Endothelial cell of hepatic sinusoid (primary cell): ENCODE data around the gene ALDH9A1.
"Not testable (repeated sequence)": the region's sequence is repeated elsewhere in the genome, so short reads cannot be mapped to it uniquely, and the experiment has no call there.

ENCODE experiments used
- in situ Hi-C: cut with HindIII; loops from 2 replicates; pipeline ENCODE4 v1.10.0; 2017; ENCODE audit warnings: low sequenced_read_pairs

ALDH9A1 gene

GRCh38 chr1:165648919-165649572 lies 49.3 kb downstream of the ALDH9A1 start:
- in situ Hi-C loops, result no loop called here

DNA sequence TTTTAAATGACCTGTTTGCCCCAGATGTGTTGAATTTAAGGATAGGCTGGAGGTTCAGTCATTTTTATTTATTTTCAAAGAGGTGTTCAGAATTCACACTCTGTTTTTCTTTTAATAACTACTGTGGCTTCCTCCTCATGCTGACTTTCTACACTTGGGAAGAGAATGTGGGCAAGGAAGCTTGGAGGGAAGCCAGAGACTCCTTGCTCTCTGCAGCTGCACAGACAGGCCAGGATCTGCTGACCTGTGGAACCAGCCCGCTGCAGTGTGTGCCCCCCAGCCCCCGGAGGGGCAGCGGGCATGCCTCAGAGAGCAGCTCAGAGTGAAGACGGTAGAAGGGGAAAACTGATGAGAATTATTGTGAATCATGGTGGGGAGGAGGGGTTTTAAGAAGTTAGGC lies 50.4 kb downstream of the ALDH9A1 start:
- in situ Hi-C loops, result no loop called here

DNA sequence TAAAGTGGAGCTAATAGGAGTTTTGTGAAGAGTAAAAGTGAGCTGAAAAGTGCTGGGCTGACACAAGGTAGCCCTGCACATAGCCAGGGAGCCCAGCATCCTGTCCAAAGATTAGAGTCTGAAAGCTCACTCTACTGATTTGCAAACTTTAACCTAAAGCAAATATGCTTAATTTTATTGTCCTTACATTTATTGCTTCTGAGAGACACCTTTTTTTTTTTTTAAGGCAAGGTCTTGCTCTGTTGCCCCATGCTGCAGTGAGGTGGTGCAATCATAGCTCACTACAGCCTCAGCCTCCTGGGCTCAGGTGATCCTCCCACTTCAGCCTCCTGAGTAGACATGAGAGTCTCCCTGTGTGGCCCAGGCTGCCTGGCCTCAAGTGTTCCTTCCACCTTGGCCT lies 50.8 kb downstream of the ALDH9A1 start:
- in situ Hi-C loops, result no loop called here

- in situ Hi-C loops, result no loop called here
These were observed 52.6 kb downstream of the ALDH9A1 start for GRCh38 chr1:165645654-165646366.

DNA sequence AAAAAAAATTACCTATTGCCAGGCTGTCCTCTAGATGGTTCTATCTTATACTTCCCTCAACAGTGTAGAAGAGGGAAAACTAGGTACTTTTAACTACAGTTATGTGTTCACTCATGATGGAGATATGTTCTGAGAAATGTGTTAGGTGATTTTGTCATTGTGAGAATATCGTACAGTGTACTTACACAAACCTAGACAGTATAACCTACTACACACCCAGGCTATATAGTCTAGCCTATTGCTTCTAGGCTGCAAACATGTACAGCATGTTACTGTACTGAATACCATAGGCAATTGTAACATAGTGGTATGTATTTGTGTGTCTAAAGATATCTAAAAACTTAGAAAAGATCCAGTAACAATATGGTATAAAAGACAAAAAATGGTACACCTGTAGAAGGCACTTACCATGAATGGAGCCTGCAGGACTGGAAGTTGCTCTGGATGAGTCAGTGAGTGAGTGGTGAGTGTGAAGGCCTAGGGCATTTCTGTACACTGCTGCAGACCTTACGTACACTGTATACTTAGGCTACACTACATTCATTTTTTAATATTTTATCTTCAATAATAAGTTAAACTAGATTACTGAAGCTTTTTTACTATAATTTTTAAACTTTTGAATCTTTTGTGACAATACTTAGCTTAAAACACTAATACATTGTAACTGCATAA lies 54.2 kb downstream of the ALDH9A1 start:
- in situ Hi-C loops, result loop anchor here (5.0 kb wide), 1 partner anchor 283 kb away; no protein-coding TSS in a partner anchor

DNA sequence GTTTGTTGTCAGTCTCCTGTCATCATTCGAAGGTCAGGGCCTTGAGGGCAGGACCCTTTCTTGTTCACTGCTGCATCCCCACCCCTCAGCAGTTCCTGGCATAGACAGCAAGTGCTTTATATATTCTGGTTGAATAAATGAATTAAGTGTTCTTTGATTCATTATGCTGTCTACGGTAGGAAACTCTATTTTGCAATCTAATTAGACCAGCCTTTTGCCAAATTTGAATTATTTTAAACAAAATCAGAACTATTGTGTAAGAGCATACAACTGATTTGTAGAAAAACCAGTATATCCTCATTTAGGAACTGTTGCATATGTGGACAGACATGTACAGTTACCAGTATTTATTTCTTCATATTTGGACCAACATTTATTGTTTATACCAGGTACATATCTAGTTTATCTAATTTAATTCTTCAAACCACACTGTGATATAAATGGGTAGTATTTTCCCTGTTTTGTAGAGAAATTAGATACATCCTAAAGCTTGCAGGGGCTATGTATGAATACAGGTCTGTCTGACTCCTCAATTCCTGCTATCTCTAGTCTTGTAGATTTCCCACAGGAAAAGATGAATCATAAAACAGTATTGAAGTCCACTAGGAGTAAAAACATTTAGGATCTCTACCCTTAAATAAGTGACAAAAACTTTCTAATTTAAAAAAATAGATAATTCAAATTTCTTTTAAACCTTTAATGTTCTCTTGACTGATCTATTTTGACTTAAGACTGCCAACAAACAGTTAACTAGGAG lies 57.0 kb downstream of the ALDH9A1 start:
- in situ Hi-C loops, result loop anchor here (5.0 kb wide), 1 partner anchor 286 kb away; no protein-coding TSS in a partner anchor

GRCh38 chr1:165639821-165640623 lies 58.3 kb downstream of the ALDH9A1 start:
- in situ Hi-C loops, result loop anchor here (5.0 kb wide), 1 partner anchor 287 kb away; no protein-coding TSS in a partner anchor

- in situ Hi-C loops, result not testable (repeated sequence)
These were observed 60.2 kb downstream of the ALDH9A1 start for GRCh38 chr1:165638211-165638610.

DNA sequence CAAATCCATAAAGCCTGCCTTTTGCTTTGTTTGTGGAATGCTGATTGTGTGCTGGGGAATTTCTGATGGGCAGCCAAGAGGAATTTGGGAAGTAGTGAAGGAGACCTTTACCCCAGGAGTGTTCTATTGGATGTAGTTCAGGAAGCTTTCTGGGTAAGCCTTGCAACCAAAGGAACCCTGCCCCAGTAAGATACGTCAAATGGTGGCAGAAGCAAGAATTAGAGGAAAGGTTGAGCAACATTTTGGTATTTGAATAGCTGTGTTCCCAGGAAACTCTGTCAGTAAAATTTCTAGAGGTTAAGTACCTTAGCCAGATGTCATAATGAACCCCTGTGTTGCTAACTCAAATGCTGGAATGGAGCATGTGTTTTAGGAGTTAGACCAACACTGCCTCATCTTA lies 60.9 kb downstream of the ALDH9A1 start:
- in situ Hi-C loops, result no loop called here

DNA sequence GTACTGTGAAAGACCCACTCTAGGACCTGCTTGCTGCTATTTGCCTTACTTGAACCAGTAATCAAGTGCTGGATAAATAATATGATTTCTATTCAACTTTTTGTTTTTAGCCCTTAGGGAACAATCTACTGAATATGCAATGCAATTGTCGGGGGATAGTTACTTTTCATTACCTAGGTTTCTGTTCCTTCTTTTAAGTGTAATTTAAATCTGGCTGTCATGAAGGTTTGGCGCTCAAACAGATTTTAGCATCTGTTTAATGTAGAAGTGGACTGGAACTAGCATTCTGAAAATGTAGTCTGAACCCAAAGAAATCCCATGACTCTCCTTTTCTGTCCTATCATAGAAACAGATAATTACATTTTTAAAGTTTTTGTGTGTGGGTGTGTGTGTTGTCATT lies 62.5 kb downstream of the ALDH9A1 start:
- in situ Hi-C loops, result no loop called here

DNA sequence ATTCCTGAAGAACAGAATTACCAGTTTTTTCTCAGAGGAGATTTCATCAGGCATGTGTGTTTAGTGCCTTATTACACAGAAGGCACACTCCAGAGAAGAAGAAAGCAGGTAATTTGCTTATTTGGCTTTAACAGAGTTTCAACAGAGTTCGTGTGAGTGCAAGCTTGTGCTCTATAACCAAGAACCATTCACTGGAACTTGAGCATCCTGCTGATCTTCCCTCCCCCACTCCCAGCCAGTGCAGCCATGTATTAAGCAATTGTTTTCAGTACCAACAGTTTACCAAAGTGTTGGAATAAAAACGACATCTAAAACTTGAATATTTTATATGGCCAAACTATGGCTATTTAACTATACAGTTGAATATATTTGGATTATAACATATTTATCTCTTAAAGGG lies 63.0 kb downstream of the ALDH9A1 start:
- in situ Hi-C loops, result no loop called here

- in situ Hi-C loops, result no loop called here
These were observed 64.0 kb downstream of the ALDH9A1 start for GRCh38 chr1:165634154-165634921.

- in situ Hi-C loops, result no loop called here
These were observed 64.7 kb downstream of the ALDH9A1 start for GRCh38 chr1:165633614-165634013.

DNA sequence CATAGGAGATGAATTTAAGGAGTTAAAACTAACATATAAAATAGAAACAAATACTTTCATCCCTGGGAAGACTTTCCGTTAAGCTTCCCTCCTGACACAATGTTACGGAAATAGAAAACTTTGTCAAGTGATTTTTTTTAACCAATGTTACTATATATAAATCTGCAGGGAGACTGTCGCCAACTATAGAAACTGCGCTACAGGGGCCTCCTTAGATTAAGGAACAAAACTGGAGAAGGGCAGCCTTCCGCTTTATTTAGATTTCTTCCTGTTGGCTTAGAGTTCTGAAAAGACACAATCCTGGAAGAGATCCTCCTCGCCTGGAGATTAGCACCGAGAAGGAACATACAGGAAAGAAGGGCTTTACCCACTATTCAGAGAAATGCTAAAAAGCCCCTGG lies 65.9 kb downstream of the ALDH9A1 start:
- in situ Hi-C loops, result no loop called here

GRCh38 chr1:165632152-165632469 lies 66.3 kb downstream of the ALDH9A1 start:
- in situ Hi-C loops, result no loop called here

DNA sequence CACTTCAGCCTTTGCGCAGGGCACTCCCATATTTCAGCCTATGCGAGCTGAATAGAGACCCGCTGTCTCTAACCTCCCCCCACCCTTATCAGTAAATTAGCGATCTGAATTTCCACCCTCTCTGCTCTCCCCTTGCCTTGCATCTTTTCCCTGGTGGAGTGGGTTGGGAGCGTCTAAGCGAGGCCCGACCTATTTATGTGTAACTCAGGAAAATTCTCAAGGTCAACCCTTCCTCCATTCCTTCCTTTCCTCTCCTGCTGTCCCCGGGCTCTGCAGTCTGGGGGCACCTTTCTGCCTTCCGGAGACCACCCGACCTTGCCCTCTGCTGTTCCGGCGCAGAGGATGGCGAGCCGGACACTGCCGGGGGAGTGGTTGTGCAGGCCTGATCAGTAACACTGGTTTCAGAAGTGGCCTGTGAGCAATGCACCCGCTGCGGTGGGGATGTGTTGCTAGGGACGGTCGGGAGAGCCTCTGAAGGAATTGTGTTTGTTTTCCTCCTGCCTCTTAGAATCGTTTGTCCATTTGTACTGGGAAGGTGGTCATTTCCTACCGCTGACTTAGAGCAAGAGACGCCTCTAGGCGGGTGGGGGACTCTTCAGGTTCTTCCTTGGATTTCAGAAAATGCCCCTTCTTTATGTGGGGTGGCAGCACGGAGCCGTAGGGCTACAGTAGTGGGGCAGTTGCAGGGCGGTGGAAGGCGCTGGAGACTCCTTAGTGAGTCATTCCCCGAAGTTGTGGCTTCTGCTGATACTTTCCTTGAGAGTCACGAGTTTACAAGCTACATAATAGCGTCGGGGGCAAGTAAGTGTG lies 66.8 kb downstream of the ALDH9A1 start:
- in situ Hi-C loops, result no loop called here

DNA sequence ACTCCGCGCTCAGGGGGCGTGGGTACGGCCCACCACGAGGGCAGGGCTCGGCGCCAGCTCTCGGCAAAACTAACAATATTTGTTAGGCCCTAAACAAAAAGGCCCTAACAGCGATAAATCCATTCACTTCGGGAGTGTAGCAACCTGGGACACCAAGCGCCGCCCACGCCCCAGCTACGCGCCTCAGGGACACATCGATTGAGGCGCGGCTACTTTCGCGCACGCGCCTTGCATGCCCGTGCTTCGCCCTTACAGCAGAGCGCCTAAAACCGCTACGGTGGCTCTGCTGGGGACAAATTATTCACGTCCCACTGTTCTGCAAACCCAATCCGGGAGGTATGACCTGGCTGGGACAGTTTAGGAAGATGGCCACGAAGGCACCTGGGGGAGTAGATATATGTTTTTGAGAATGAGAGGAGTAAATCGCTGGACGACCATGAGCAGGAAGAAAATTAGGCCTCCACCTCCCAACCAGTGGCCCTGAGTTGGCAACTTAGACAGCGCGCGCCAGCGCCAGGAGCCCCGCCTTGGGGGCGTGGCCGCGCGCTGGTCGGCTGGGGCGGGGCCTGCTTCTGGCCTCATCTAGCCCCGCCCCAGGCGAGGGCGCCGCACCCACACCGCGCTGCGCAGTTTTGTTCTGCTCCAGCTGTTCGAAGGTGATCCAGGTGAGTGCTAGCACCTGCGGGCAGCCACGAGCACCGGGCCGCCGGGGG lies 67.6 kb downstream of the ALDH9A1 start, which contains the start of gene MGST3:
Gene MGST3, plus strand, starts transcription at position 606 of the 713 bp plus-strand sequence. CDS start 18,614 bp downstream, outside the sequence.
- in situ Hi-C loops, result no loop called here
